H1 (cell line): Measurements from ENCODE around the gene RTL9. TPM values are rescaled to one million over a fixed set of nuclear protein-coding genes. Genes with fewer than 3 reads are reported as not detected.

Source experiments
- CTCF ChIA-PET: fragments of 300-600 bp; sonication (Branson Sonifier 250); formaldehyde crosslinking; loops from one replicate; lab custom pipeline; 2021; ENCODE audit not compliant: partially characterized antibody; lab: Charles Lee
- POLR2A ChIA-PET: fragments of 300-600 bp; sonication (Branson Sonifier 250); formaldehyde crosslinking; loops from one replicate; lab custom pipeline; 2021; ENCODE audit warnings: inconsistent platforms; ENCODE audit not compliant: partially characterized antibody; lab: Charles Lee
- DNase-seq, 2 experiments: peaks; one replicate each; pipeline versions ENCODE4 v3.0.0 to v3.0.0-alpha.2; 2010 to 2022; ENCODE audit warnings: low spot score in 2 of 2, low read depth in 1 of 2, mixed read lengths in 1 of 2
- FAIRE-seq: peaks from 2 replicates; lab custom pipeline; 2011; peaks lifted over from hg19 to GRCh38; lab: Jason Lieb, UNC
- H2AFZ ChIP-seq: 2 replicates; pipeline ENCODE4 v1.8.1; 2012; ENCODE audit warnings: low read length, inconsistent platforms
- H2AK5ac ChIP-seq: 2 replicates; pipeline ENCODE4 v1.6.1; 2013; ENCODE audit warnings: low read depth, low read length
- H2BK120ac ChIP-seq: replicated peaks from 2 replicates; pipeline ENCODE3; 2013; ENCODE audit warnings: low read depth, low read length, inconsistent platforms
- H2BK12ac ChIP-seq: 2 replicates; pipeline ENCODE4 v1.6.1; 2013; ENCODE audit warnings: low read depth, low read length
- H2BK15ac ChIP-seq: 2 replicates; pipeline ENCODE4 v1.6.1; 2013; ENCODE audit warnings: low read length
- H2BK20ac ChIP-seq: 2 replicates; pipeline ENCODE4 v1.6.1; 2013; ENCODE audit warnings: low read length
- H2BK5ac ChIP-seq: 2 replicates; pipeline ENCODE4 v1.6.1; 2013; ENCODE audit warnings: low read depth, low read length
- H3K14ac ChIP-seq: 2 replicates; pipeline ENCODE4 v1.6.1; 2013; ENCODE audit warnings: inconsistent platforms; ENCODE audit not compliant: insufficient read length
- H3K18ac ChIP-seq: 2 replicates; pipeline ENCODE4 v1.6.1; 2013; ENCODE audit warnings: low read length; ENCODE audit errors: extremely low read depth
- H3K23ac ChIP-seq: 2 replicates; pipeline ENCODE4 v1.6.1; 2013; ENCODE audit warnings: inconsistent platforms; ENCODE audit not compliant: insufficient read length
- H3K23me2 ChIP-seq: 2 replicates; pipeline ENCODE4 v1.6.1; 2013; ENCODE audit warnings: low read depth, low read length
- H3K27ac ChIP-seq: 2 replicates; pipeline ENCODE4 v1.6.1; 2011; ENCODE audit warnings: low read depth, low read length, inconsistent platforms
- H3K27me3 ChIP-seq, 4 experiments: replicated peaks in 1 of 4; 1 replicate in 1 of 4; 2 replicates in 3 of 4; pipeline versions ENCODE4 v1.6.1 to v1.8.1; 2011 to 2013; ENCODE audit warnings: low read length in 3 of 4, mild to moderate bottlenecking in 3 of 4, inconsistent platforms in 2 of 4, mixed read lengths in 2 of 4, moderate library complexity in 1 of 4; ENCODE audit not compliant: control insufficient read depth in 3 of 4, insufficient read depth in 3 of 4; ENCODE audit errors: extremely low read depth in 1 of 4
- H3K36me3 ChIP-seq, 4 experiments: 2 replicates each; pipeline versions ENCODE4 v1.6.1 to v1.8.1; 2011 to 2013; ENCODE audit warnings: mild to moderate bottlenecking in 4 of 4, low read length in 3 of 4, moderate library complexity in 2 of 4, control low read depth in 1 of 4, inconsistent platforms in 1 of 4; ENCODE audit not compliant: insufficient read depth in 4 of 4, control insufficient read depth in 2 of 4
- H3K4ac ChIP-seq: replicated peaks from 2 replicates; pipeline ENCODE3; 2013; ENCODE audit warnings: low read length, low read depth, mixed read lengths, inconsistent platforms; ENCODE audit not compliant: insufficient read length
- H3K4me1 ChIP-seq, 4 experiments: replicated peaks in 1 of 4; 1 replicate in 1 of 4; 2 replicates in 3 of 4; pipeline versions ENCODE4 v1.6.1 to v1.8.1; 2011 to 2013; ENCODE audit warnings: low read length in 3 of 4, inconsistent platforms in 2 of 4, mixed read lengths in 1 of 4; ENCODE audit not compliant: insufficient read depth in 4 of 4, control insufficient read depth in 3 of 4
- H3K4me2 ChIP-seq, 2 experiments: 2 replicates each; pipeline versions ENCODE4 v1.6.1 to v1.8.1; 2011 to 2013; ENCODE audit warnings: low read depth in 2 of 2, low read length in 2 of 2, control low read depth in 1 of 2, inconsistent platforms in 1 of 2, mild to moderate bottlenecking in 1 of 2; ENCODE audit not compliant: insufficient read depth in 1 of 2
- H3K4me3 ChIP-seq, 4 experiments: fragments of 200-600, 300-600 bp in 1 of 4; sonication (generic), shearing (Covaris generic), sonication (Bioruptor Twin) in 1 of 4; 2 replicates each; pipeline versions ENCODE4 v1.5.1 to v1.8.1; 2011 to 2016; ENCODE audit warnings: low read length in 4 of 4, low read depth in 3 of 4, control low read depth in 2 of 4, inconsistent platforms in 2 of 4, mild to moderate bottlenecking in 2 of 4, mixed read lengths in 1 of 4, moderate library complexity in 1 of 4; ENCODE audit not compliant: insufficient read depth in 2 of 4; ENCODE audit errors: extremely low read depth in 1 of 4
- H3K56ac ChIP-seq: replicated peaks from 2 replicates; pipeline ENCODE3; 2013; ENCODE audit warnings: low read depth, mild to moderate bottlenecking, mixed read lengths, low read length, inconsistent platforms; ENCODE audit not compliant: insufficient read length
- H3K79me1 ChIP-seq: 2 replicates; pipeline ENCODE4 v1.6.1; 2013; ENCODE audit warnings: low read depth, low read length, control low read depth
- H3K79me2 ChIP-seq, 2 experiments: 2 replicates each; pipeline versions ENCODE4 v1.6.1 to v1.8.1; 2012 to 2013; ENCODE audit warnings: low read length in 2 of 2, mild to moderate bottlenecking in 2 of 2, inconsistent platforms in 1 of 2; ENCODE audit not compliant: insufficient read depth in 2 of 2, control insufficient read depth in 1 of 2
- H3K9ac ChIP-seq, 4 experiments: replicated peaks in 1 of 4; 1 replicate in 1 of 4; 2 replicates in 3 of 4; pipeline versions ENCODE4 v1.6.1 to v1.8.1; 2011 to 2013; ENCODE audit warnings: low read depth in 3 of 4, low read length in 3 of 4, control low read depth in 2 of 4, mild to moderate bottlenecking in 2 of 4, moderate library complexity in 2 of 4, inconsistent platforms in 1 of 4; ENCODE audit errors: extremely low read depth in 1 of 4
- H3K9me3 ChIP-seq, 2 experiments: 2 replicates each; pipeline versions ENCODE4 v1.6.1 to v1.8.1; 2012 to 2013; ENCODE audit warnings: mild to moderate bottlenecking in 2 of 2, moderate library complexity in 2 of 2, control low read depth in 1 of 2, inconsistent platforms in 1 of 2, low read depth in 1 of 2, low read length in 1 of 2, mixed read lengths in 1 of 2; ENCODE audit not compliant: insufficient read depth in 2 of 2
- H4K20me1 ChIP-seq, 2 experiments: replicated peaks in 1 of 2; 2 replicates each; pipeline versions ENCODE3 to v1.8.1; 2011 to 2013; ENCODE audit warnings: inconsistent platforms in 2 of 2, low read length in 2 of 2, mild to moderate bottlenecking in 1 of 2; ENCODE audit not compliant: insufficient read depth in 2 of 2, control insufficient read depth in 1 of 2
- H4K5ac ChIP-seq: 2 replicates; pipeline ENCODE4 v1.6.1; 2013; ENCODE audit warnings: low read length, low read depth, mixed read lengths, inconsistent platforms; ENCODE audit not compliant: insufficient read length
- H4K8ac ChIP-seq: 2 replicates; pipeline ENCODE4 v1.8.0; 2013; ENCODE audit warnings: mild to moderate bottlenecking, moderate library complexity, low read length, inconsistent platforms; ENCODE audit not compliant: insufficient read depth; ENCODE audit errors: extremely low read depth
- H4K91ac ChIP-seq: replicated peaks from 2 replicates; pipeline ENCODE3; 2013; ENCODE audit warnings: low read length, mixed read lengths, inconsistent platforms; ENCODE audit not compliant: insufficient read length
- RNF2 ChIP-seq: fragments of 200-900, 300-1000 bp; sonication (generic); IDR thresholded peaks from 2 replicates; pipeline ENCODE4 v1.7.1; 2016; ENCODE audit warnings: borderline replicate concordance, low read depth, mild to moderate bottlenecking, antibody characterized with exemption, low read length; ENCODE audit not compliant: poor library complexity, severe bottlenecking; ENCODE audit errors: missing control alignments
- WGBS, 2 experiments: shearing (Covaris generic) in 1 of 2; methylation state at CpG; one replicate each; pipeline versions ENCODE4 v1.1.6 to v1.1.7; 2013 to 2015; ENCODE audit warnings: low lambda C conversion rate in 2 of 2, mixed read lengths in 2 of 2, inconsistent platforms in 1 of 2, low coverage in 1 of 2, missing lambda C conversion rate in 1 of 2; ENCODE audit not compliant: insufficient replicate concordance in 2 of 2, insufficient coverage in 1 of 2, insufficient read length in 1 of 2; ENCODE audit errors: extremely low coverage in 1 of 2, missing lambda C conversion rate in 1 of 2; 5-methylcytosine and 5-hydroxymethylcytosine counted together
- polyA plus RNA-seq, 7 experiments: library from polyadenylated mRNA; depleted of rRNA in 3 of 7; stranded (reverse) in 5 of 7; unstranded in 2 of 7; fragments of >200 nt in 5 of 7; fragments of 200-250 nt in 2 of 7; gene quantifications; 1 replicate in 5 of 7; 2 replicates in 1 of 7; 4 replicates in 1 of 7; pipeline versions ENCODE4 v1.2.1 to v1.2.3, GENCODE V29; 2011 to 2013; ENCODE audit warnings: missing spikeins in 2 of 7, mixed read lengths in 2 of 7
- total RNA-seq: library from RNA; stranded (reverse); fragmentation: NEBNext Ultra II Directional; extraction: Animal tissue kit (Norgen Biotek cat#: 25700); gene quantifications from 2 replicates; pipeline ENCODE4 v1.2.1, GENCODE V29; 2021

The RTL9 gene
- total and polyA plus RNA-seq, 2 of the 8 experiments (the other 6 are each of a cell fraction or from before 2014, with no cell fraction given) = 0.09 to 0.20 TPM

DNA sequence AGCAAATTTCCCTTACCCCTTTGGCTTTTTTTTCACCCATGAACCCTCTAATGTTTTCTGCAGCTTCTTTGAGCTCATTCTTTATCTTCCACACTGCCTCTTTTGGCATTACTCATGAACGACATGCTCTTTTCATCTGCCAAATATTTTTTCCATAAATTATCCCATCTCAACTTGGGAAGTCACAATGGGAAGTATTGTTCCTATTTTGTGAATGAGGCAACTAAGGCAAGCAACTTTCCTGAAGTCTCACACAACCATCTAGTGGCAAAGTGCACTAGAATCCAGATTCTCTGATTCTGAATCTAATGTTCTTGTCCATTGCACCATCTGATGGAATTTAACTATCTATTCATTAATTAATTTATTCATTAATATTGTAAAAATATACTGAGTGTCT lies 625 bp downstream of the RTL9 start:
- no peak for TF ChIP-seq RNF2
- Histone ChIP-seq H2BK15ac (no peak overlapping the region), H4K8ac (no peak overlapping the region), H3K56ac (no peak overlapping the region), H2BK120ac (no peak overlapping the region), H3K4me3 (no peak overlapping the region), H3K79me2 (no peaks in the 10 kb centered on the region), H2BK12ac (no peak overlapping the region), H3K14ac (no peak overlapping the region), H2AFZ (no peak overlapping the region), H2BK5ac (no peak overlapping the region), H4K20me1 (no peaks in the 10 kb centered on the region), H3K23ac (no peak overlapping the region), H3K4me2 (no peak overlapping the region), H3K18ac (no peak overlapping the region), H3K27me3 (no peaks in the 10 kb centered on the region), H3K23me2 (no peaks in the 10 kb centered on the region), H3K79me1 (no peaks in the 10 kb centered on the region), H3K9me3 (no peaks in the 10 kb centered on the region), H3K4ac (no peak overlapping the region), H4K91ac (no peak overlapping the region), H3K27ac (no peak overlapping the region), H3K36me3 (no peaks in the 10 kb centered on the region), H3K4me1 (no peaks in the 10 kb centered on the region), H2AK5ac (no peak overlapping the region), H2BK20ac (no peak overlapping the region), H4K5ac (no peak overlapping the region), H3K9ac (no peak overlapping the region)
- WGBS, 2 experiments = 56% methylated on average over 1 of the region's 1 CpG; no CpG with 5 or more reads in 1 of the 2 experiments
- POLR2A ChIA-PET = no interaction called here
- no peak for FAIRE-seq
- DNase-seq = no peak
- CTCF ChIA-PET = interaction anchor here (0.6 to 1.8 kb wide), 2 partner anchors 14 to 48 kb away, joined by 3 to 7 read pairs; no protein-coding TSS in a partner anchor
